ENCODE data around the gene PSMB1. TPM values are rescaled to one million over a fixed set of nuclear protein-coding genes. Genes with fewer than 3 reads are reported as not detected.
"Not testable (repeated sequence)": the region's sequence is repeated elsewhere in the genome, so short reads cannot be mapped to it uniquely, and the experiment has no call there.

Gene PSMB1
- total RNA-seq, 1 donor from 2014 or later: 145 TPM

- intact Hi-C loops (cut with DNase I); ATAC-seq (ENCODE audit: poor library complexity); DNase-seq: not testable (repeated sequence)
Measured at GRCh38 chr6:170508892-170509722, 44.0 kb downstream of the PSMB1 start.

- intact Hi-C loops (cut with DNase I); DNase-seq; ATAC-seq (ENCODE audit: poor library complexity): not testable (repeated sequence)
Measured at GRCh38 chr6:170508275-170508674, 44.8 kb downstream of the PSMB1 start.

GRCh38 chr6:170507728-170508127 lies 45.4 kb downstream of the PSMB1 start:
- ATAC-seq (ENCODE audit: poor library complexity); intact Hi-C loops (cut with DNase I); DNase-seq: not testable (repeated sequence)

- ATAC-seq (ENCODE audit: poor library complexity): no peak
- intact Hi-C loops (cut with DNase I): no loop called here
- no peak for DNase-seq
Measured at GRCh38 chr6:170506446-170506845, 46.7 kb downstream of the PSMB1 start.

- intact Hi-C loops (cut with DNase I): no loop called here
- ATAC-seq (ENCODE audit: poor library complexity) (no peak), DNase-seq (peak; percentile 51)
Measured at GRCh38 chr6:170505306-170505705, 47.8 kb downstream of the PSMB1 start.

GRCh38 chr6:170504479-170504878 lies 48.6 kb downstream of the PSMB1 start:
- ATAC-seq (ENCODE audit: poor library complexity): no peak
- DNase-seq: no peak
- intact Hi-C loops (cut with DNase I): no loop called here

- no peak for DNase-seq
- intact Hi-C loops (cut with DNase I): no loop called here
- no peak for ATAC-seq (ENCODE audit: poor library complexity)
Measured at GRCh38 chr6:170503414-170503761, 49.7 kb downstream of the PSMB1 start.

GRCh38 chr6:170502733-170503413 lies 50.2 kb downstream of the PSMB1 start:
- DNase-seq; intact Hi-C loops (cut with DNase I); ATAC-seq (ENCODE audit: poor library complexity): not testable (repeated sequence)

- intact Hi-C loops (cut with DNase I); DNase-seq; ATAC-seq (ENCODE audit: poor library complexity): not testable (repeated sequence)
Measured at GRCh38 chr6:170502268-170502667, 50.8 kb downstream of the PSMB1 start.

GRCh38 chr6:170500955-170501590 lies 52.0 kb downstream of the PSMB1 start:
- DNase-seq: no peak
- ATAC-seq (ENCODE audit: poor library complexity): no peak
- intact Hi-C loops (cut with DNase I): no loop called here

- intact Hi-C loops (cut with DNase I): no loop called here
- DNase-seq (no peak), ATAC-seq (ENCODE audit: poor library complexity) (no peak)
Measured at GRCh38 chr6:170497841-170498301, 55.2 kb downstream of the PSMB1 start.

- intact Hi-C loops (cut with DNase I): no loop called here
- no peak for DNase-seq
- no peak for ATAC-seq (ENCODE audit: poor library complexity)
Measured at GRCh38 chr6:170493354-170493753, 59.8 kb downstream of the PSMB1 start.

GRCh38 chr6:170490259-170490658 lies 62.8 kb downstream of the PSMB1 start:
- ATAC-seq (ENCODE audit: poor library complexity) (no peak), DNase-seq (no peak)
- intact Hi-C loops (cut with DNase I): no loop called here

GRCh38 chr6:170489836-170490235 lies 63.3 kb downstream of the PSMB1 start:
- DNase-seq (no peak), ATAC-seq (ENCODE audit: poor library complexity) (no peak)
- intact Hi-C loops (cut with DNase I): no loop called here

GRCh38 chr6:170487707-170488329 lies 65.3 kb downstream of the PSMB1 start:
- DNase-seq (no peak), ATAC-seq (ENCODE audit: poor library complexity) (no peak)
- intact Hi-C loops (cut with DNase I): no loop called here

GRCh38 chr6:170485159-170485558 lies 67.9 kb downstream of the PSMB1 start:
- no peak for ATAC-seq (ENCODE audit: poor library complexity)
- DNase-seq: no peak
- intact Hi-C loops (cut with DNase I): no loop called here

Measured in Right ventricle myocardium superior (tissue), 1 donor.